PC-3 (cell line): Measurements from ENCODE around the gene C5orf47.

ENCODE experiments used
- CTCF ChIP-seq: fragments of 300-600 bp; sonication (generic); conservative IDR thresholded peaks from 2 replicates; pipeline ENCODE4 v1.5.1; 2017; ENCODE audit warnings: antibody characterized with exemption, low read depth, mild to moderate bottlenecking, low read length
- EZH2 ChIP-seq: fragments of 300-600 bp; sonication (generic); IDR thresholded peaks from one replicate; pipeline ENCODE4 v1.6.1; 2017; ENCODE audit warnings: antibody characterized with exemption, mild to moderate bottlenecking, low read length; ENCODE audit not compliant: unreplicated experiment
- EZH2phosphoT487 ChIP-seq: fragments of 300-600 bp; sonication (generic); IDR thresholded peaks from 2 replicates; pipeline ENCODE4 v1.6.1; 2018; ENCODE audit warnings: mild to moderate bottlenecking, antibody characterized with exemption, low read length, borderline replicate concordance

- TF ChIP-seq CTCF (no peak), EZH2phosphoT487 (no peak), EZH2 (no peak)
Observed at GRCh38 chr5:173964506-173964905, 24.5 kb upstream of the C5orf47 start.
